DMS79 treated with DMSO at 0.1 percent for 48 hours (cell line): ENCODE measurements around the gene FATE1.
"Not testable (repeated sequence)": the region's sequence is repeated elsewhere in the genome, so short reads cannot be mapped to it uniquely, and the experiment has no call there.

Experiments used
- DNase-seq: peaks from one replicate; lab custom pipeline; 2025; lab: John Stamatoyannopoulos, UW

Gene FATE1

GRCh38 chrX:151715752-151716151 lies at the start of gene FATE1:
Gene FATE1, plus strand, starts transcription at chrX:151716035. Its CDS starts 85 bp downstream, at chrX:151716120.
- DNase-seq: no peak

- DNase-seq: no peak
Measured at GRCh38 chrX:151675121-151675746, 40.6 kb upstream of the FATE1 start.

- no peak for DNase-seq
Measured at GRCh38 chrX:151676196-151676595, 39.6 kb upstream of the FATE1 start.

- no peak for DNase-seq
Measured at GRCh38 chrX:151679798-151680402, 35.9 kb upstream of the FATE1 start.

GRCh38 chrX:151680805-151681204 lies 35.0 kb upstream of the FATE1 start:
- DNase-seq: no peak

GRCh38 chrX:151687635-151688034 lies 28.2 kb upstream of the FATE1 start:
- DNase-seq: no peak

- no peak for DNase-seq
Measured at GRCh38 chrX:151688695-151689094, 27.1 kb upstream of the FATE1 start.

GRCh38 chrX:151692825-151693224 lies 23.0 kb upstream of the FATE1 start:
- DNase-seq: no peak

- DNase-seq: no peak
Measured at GRCh38 chrX:151694121-151694520, 21.7 kb upstream of the FATE1 start.

- no peak for DNase-seq
Measured at GRCh38 chrX:151694661-151695582, 20.9 kb upstream of the FATE1 start, which contains the start of gene PRRG3. Gene PRRG3, plus strand, starts transcription at chrX:151695458. Its CDS starts 3,357 bp downstream, at chrX:151698815.

- DNase-seq: no peak
Measured at GRCh38 chrX:151695583-151696340, 20.1 kb upstream of the FATE1 start.

GRCh38 chrX:151697082-151697481 lies 18.8 kb upstream of the FATE1 start:
- DNase-seq: not testable (repeated sequence)

GRCh38 chrX:151697522-151697921 lies 18.3 kb upstream of the FATE1 start:
- DNase-seq: no peak

- DNase-seq: no peak
Measured at GRCh38 chrX:151698485-151698884, 17.4 kb upstream of the FATE1 start.

GRCh38 chrX:151699746-151700145 lies 16.1 kb upstream of the FATE1 start:
- DNase-seq: no peak

GRCh38 chrX:151700581-151700980 lies 15.3 kb upstream of the FATE1 start:
- no peak for DNase-seq

GRCh38 chrX:151701071-151701470 lies 14.8 kb upstream of the FATE1 start:
- DNase-seq: no peak

GRCh38 chrX:151701531-151701930 lies 14.3 kb upstream of the FATE1 start:
- no peak for DNase-seq

- DNase-seq: no peak
Measured at GRCh38 chrX:151702026-151702714, 13.7 kb upstream of the FATE1 start.

- no peak for DNase-seq
Measured at GRCh38 chrX:151702741-151703340, 13.0 kb upstream of the FATE1 start.

- DNase-seq: peak; percentile 51
Measured at GRCh38 chrX:151703487-151703886, 12.3 kb upstream of the FATE1 start.
